Measurements from ENCODE around the gene OAF. TPM values are rescaled to one million over a fixed set of nuclear protein-coding genes. Genes with fewer than 3 reads are reported as not detected.

Gene OAF
- total RNA-seq, 2 donors from 2014 or later, result 1.3 to 3.8 TPM

- Mint-ChIP-seq H3K27me3 (peaks cover 67% of the 10 kb centered on the region), H3K4me3 (no peak overlapping the region), H3K27ac (no peak overlapping the region), H3K36me3 (ENCODE audit: low read depth) (no peaks in the 10 kb centered on the region), H3K4me1 (peaks cover 4% of the 10 kb centered on the region)
- DNase-seq (no peak), ATAC-seq (no peak)
- no peaks in the 10 kb centered on the region for H3K9me3 ChIP-seq (ENCODE audit: control insufficient read depth, low read length, poor library complexity, severe bottlenecking)
Measured at GRCh38 chr11:120255519-120255866, 44.7 kb downstream of the OAF start.

- no peak overlapping the region for H3K4me3 Mint-ChIP-seq
- H3K27me3 Mint-ChIP-seq, result peaks cover 70% of the 10 kb centered on the region
Measured at GRCh38 chr11:120256178-120256577, 45.3 kb downstream of the OAF start.

DNA sequence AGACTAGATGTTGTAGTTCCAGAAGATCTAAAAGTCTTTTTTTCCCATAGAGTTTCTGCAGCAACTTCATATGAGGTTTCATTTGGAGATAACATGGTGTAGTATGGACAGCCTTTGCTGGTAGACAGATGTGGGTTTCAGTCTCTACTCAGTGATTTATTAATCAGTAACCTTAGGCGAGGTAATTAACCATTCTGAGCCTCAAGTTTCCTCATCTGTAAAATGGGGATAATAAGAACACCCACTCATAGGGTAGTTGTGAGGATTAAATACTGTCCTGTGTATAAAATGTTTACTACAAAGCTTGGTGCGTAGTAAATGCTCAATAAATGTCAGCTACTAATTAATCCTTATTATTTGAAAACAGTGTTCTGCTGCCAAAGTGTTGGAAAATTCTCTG, 45.9 kb downstream of the OAF start:
- Mint-ChIP-seq H3K36me3 (ENCODE audit: low read depth) (no peaks in the 10 kb centered on the region), H3K27me3 (peaks cover 74% of the 10 kb centered on the region), H3K27ac (no peak overlapping the region), H3K4me1 (peaks cover 4% of the 10 kb centered on the region), H3K4me3 (no peak overlapping the region)
- ATAC-seq, result no peak
- no peak for DNase-seq
- H3K9me3 ChIP-seq (ENCODE audit: control insufficient read depth, low read length, poor library complexity, severe bottlenecking), result no peaks in the 10 kb centered on the region

More at GRCh38 chr11:120256178-120256577, 45.3 kb downstream of the OAF start:
- Mint-ChIP-seq H3K27ac (no peak overlapping the region), H3K4me1 (peaks cover 4% of the 10 kb centered on the region), H3K36me3 (ENCODE audit: low read depth) (no peaks in the 10 kb centered on the region)
- H3K9me3 ChIP-seq (ENCODE audit: control insufficient read depth, low read length, poor library complexity, severe bottlenecking), result no peaks in the 10 kb centered on the region
- DNase-seq, result no peak
- no peak for ATAC-seq

GRCh38 chr11:120257346-120257745, 46.5 kb downstream of the OAF start:
- Mint-ChIP-seq H3K27ac (no peak overlapping the region), H3K36me3 (ENCODE audit: low read depth) (no peaks in the 10 kb centered on the region), H3K4me1 (peaks cover 4% of the 10 kb centered on the region), H3K27me3 (peaks cover 72% of the 10 kb centered on the region), H3K4me3 (no peak overlapping the region)
- ATAC-seq, result no peak
- no peaks in the 10 kb centered on the region for H3K9me3 ChIP-seq (ENCODE audit: control insufficient read depth, low read length, poor library complexity, severe bottlenecking)
- no peak for DNase-seq

- peaks cover 73% of the 10 kb centered on the region for H3K27me3 Mint-ChIP-seq
- no peak for ATAC-seq
- H3K27ac Mint-ChIP-seq, result no peak overlapping the region
- peaks cover 4% of the 10 kb centered on the region for H3K4me1 Mint-ChIP-seq
- DNase-seq, result no peak
- H3K9me3 ChIP-seq (ENCODE audit: control insufficient read depth, low read length, poor library complexity, severe bottlenecking), result no peaks in the 10 kb centered on the region
- no peak overlapping the region for H3K4me3 Mint-ChIP-seq
- H3K36me3 Mint-ChIP-seq (ENCODE audit: low read depth), result no peaks in the 10 kb centered on the region
Measured at GRCh38 chr11:120258661-120259060, 47.8 kb downstream of the OAF start.

GRCh38 chr11:120259241-120259640, 48.4 kb downstream of the OAF start:
- ATAC-seq (no peak), DNase-seq (no peak)
- no peaks in the 10 kb centered on the region for H3K9me3 ChIP-seq (ENCODE audit: control insufficient read depth, low read length, poor library complexity, severe bottlenecking)
- no peaks in the 10 kb centered on the region for H3K36me3 Mint-ChIP-seq (ENCODE audit: low read depth)
- H3K4me3 Mint-ChIP-seq, result no peak overlapping the region
- H3K27ac Mint-ChIP-seq, result no peak overlapping the region
- H3K27me3 Mint-ChIP-seq, result peaks cover 69% of the 10 kb centered on the region
- H3K4me1 Mint-ChIP-seq, result peaks cover 4% of the 10 kb centered on the region

DNA sequence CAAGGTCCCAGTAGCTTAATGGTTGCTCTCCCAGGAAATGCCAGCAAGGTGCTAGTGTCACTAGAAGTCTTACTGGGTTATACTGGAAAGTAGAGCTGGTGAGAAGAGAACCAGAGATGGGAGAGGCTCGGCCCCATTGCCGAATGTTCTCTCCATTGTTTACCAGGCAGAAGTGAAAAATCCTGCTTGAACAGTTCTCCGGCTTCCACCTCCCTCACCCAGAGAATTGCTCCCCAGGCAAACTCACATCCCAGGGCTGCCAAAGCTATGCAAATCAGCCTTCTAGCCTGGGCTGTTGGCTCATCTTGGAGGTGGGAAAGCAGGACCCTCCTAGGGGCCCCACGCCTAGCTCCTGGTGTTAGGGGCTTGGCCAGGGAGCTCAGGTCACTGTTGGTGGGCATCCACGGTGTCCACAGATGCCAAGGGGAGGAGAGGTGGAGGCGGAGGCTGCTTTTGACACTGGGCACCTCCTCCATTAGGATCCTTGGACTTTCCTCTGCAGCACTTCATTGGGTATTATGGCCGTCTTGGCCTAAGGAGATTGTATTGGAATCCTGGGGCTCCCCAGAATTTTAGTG, 49.2 kb downstream of the OAF start:
- peaks cover 3% of the 10 kb centered on the region for H3K4me1 Mint-ChIP-seq
- H3K36me3 Mint-ChIP-seq (ENCODE audit: low read depth), result no peaks in the 10 kb centered on the region
- peaks cover 67% of the 10 kb centered on the region for H3K27me3 Mint-ChIP-seq
- no peak overlapping the region for H3K27ac Mint-ChIP-seq
- H3K9me3 ChIP-seq (ENCODE audit: control insufficient read depth, low read length, poor library complexity, severe bottlenecking), result no peaks in the 10 kb centered on the region
- no peak overlapping the region for H3K4me3 Mint-ChIP-seq
- no peak for DNase-seq
- no peak for ATAC-seq

- H3K27me3 Mint-ChIP-seq, result peaks cover 67% of the 10 kb centered on the region
- H3K27ac Mint-ChIP-seq, result no peak overlapping the region
- no peaks in the 10 kb centered on the region for H3K36me3 Mint-ChIP-seq (ENCODE audit: low read depth)
- ATAC-seq, result no peak
- DNase-seq, result no peak
- no peaks in the 10 kb centered on the region for H3K4me1 Mint-ChIP-seq
- H3K9me3 ChIP-seq (ENCODE audit: control insufficient read depth, low read length, poor library complexity, severe bottlenecking), result no peaks in the 10 kb centered on the region
- no peak overlapping the region for H3K4me3 Mint-ChIP-seq
Measured at GRCh38 chr11:120260616-120261015, 49.8 kb downstream of the OAF start.

DNA sequence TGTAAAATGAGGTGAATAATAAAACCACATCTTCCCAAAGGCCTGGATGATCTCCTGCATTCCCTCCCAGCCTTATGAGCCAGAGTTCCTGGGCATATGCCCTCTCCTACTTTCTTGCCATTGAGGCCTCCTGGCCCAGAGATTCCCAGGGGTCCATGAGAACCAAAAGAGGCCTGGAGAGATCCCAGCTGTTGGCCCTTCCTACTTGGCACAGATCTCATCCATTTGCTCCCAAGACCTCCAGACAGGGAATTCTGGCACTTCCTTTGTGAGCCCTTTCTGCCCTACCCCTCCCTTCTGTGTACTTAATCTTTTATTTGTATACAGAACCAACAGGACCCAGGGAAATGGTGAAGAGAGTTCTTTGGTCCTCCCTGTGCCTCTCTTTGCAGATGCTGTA, 50.5 kb downstream of the OAF start:
- H3K9me3 ChIP-seq (ENCODE audit: control insufficient read depth, low read length, poor library complexity, severe bottlenecking), result no peaks in the 10 kb centered on the region
- Mint-ChIP-seq H3K27ac (no peak overlapping the region), H3K27me3 (peaks cover 67% of the 10 kb centered on the region), H3K4me1 (no peaks in the 10 kb centered on the region), H3K4me3 (no peak overlapping the region), H3K36me3 (ENCODE audit: low read depth) (peaks cover 3% of the 10 kb centered on the region)
- no peak for ATAC-seq
- no peak for DNase-seq

DNA sequence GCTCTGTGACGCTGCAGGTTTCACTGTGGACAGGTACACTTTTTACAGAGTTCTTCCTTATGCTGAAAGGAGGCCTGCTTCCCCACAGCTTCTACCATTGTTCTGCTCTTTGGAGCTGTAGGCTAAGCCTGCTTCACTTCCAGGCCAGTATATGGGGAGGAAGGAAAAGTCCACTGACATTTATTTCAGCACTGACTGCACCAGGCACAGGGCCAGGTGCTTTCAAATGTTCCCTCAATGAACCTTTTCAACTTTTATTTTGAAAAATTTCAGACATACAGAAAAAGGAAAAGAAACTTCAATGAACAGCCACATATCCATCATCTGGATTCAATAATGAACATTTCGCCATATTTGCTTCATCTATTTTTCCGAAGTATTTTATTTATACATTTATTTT, 51.1 kb downstream of the OAF start:
- no peak overlapping the region for H3K4me3 Mint-ChIP-seq
- peaks cover 67% of the 10 kb centered on the region for H3K27me3 Mint-ChIP-seq
- DNase-seq (no peak), ATAC-seq (no peak)
- H3K27ac Mint-ChIP-seq, result no peak overlapping the region
- H3K9me3 ChIP-seq (ENCODE audit: control insufficient read depth, low read length, poor library complexity, severe bottlenecking), result no peaks in the 10 kb centered on the region
- peaks cover 3% of the 10 kb centered on the region for H3K36me3 Mint-ChIP-seq (ENCODE audit: low read depth)
- H3K4me1 Mint-ChIP-seq, result no peaks in the 10 kb centered on the region

DNA sequence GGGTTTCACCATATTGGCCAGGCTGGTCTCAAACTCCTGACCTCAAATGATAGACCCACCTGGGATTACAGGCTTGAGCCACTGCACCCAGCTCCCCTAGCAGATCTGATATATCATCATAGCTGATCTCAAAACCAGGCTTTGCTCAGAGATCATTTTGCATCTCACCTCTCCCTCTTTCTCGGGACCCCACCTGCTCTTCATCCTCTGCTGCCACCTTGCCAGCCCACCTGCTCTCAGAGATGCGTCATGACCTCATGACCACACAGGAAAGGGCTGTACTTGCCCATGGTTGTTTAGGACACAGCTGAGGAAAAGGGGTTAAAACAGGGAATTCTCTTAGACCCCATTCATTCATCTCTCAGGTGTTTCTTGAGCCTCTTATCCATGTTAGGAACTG, 56.5 kb downstream of the OAF start:
- Mint-ChIP-seq H3K27ac (no peak overlapping the region), H3K27me3 (peaks cover 69% of the 10 kb centered on the region), H3K4me3 (no peak overlapping the region), H3K36me3 (ENCODE audit: low read depth) (peaks cover 3% of the 10 kb centered on the region), H3K4me1 (no peaks in the 10 kb centered on the region)
- no peaks in the 10 kb centered on the region for H3K9me3 ChIP-seq (ENCODE audit: control insufficient read depth, low read length, poor library complexity, severe bottlenecking)
- ATAC-seq, result no peak
- DNase-seq, result no peak

DNA sequence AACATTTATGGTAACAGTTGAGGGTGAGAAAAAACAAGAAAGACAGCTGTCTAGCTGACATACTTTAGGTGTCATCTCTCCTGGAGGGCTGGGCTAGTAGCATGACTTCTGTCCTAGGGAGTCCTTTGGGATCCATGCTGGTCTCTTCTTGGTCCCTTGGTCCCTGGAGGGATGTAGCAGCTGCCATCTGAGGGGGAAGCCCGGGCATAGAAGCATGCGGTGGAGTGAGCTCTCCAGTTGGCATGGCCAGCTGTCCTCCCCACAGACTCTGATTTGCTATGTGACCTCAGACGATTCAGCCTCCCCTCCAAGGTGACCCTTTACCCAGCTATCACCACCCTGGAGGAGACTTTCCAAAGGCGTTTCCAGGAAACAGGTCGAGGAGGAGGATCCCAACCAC, 57.9 kb downstream of the OAF start:
- Mint-ChIP-seq H3K27me3 (peaks cover 62% of the 10 kb centered on the region), H3K27ac (no peak overlapping the region), H3K4me1 (peaks cover 4% of the 10 kb centered on the region), H3K4me3 (no peak overlapping the region), H3K36me3 (ENCODE audit: low read depth) (peaks cover 3% of the 10 kb centered on the region)
- no peak for DNase-seq
- ATAC-seq, result no peak
- H3K9me3 ChIP-seq (ENCODE audit: control insufficient read depth, low read length, poor library complexity, severe bottlenecking), result no peaks in the 10 kb centered on the region

DNA sequence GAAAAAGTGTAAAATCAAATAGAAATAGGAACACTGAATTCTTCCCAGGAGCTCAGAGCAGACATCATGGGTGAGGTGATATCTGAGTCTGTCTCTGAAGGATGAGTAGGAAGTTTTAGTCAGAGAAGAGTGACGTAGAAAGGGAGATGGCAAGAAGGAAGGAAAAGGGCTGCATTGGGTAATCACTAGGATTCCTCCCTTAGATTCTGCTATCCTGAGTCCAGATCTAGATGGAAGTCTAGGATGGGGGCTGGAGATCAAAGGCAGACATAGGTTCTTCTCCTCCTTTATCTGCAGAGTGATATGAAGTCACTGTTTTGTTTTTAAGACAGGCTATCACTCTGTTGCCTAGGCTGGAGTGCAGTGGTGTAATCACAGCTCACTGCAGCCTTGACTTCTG, 59.6 kb downstream of the OAF start:
- peaks cover 4% of the 10 kb centered on the region for H3K4me1 Mint-ChIP-seq
- H3K27me3 Mint-ChIP-seq, result peaks cover 53% of the 10 kb centered on the region
- no peak for DNase-seq
- H3K4me3 Mint-ChIP-seq, result no peak overlapping the region
- H3K9me3 ChIP-seq (ENCODE audit: control insufficient read depth, low read length, poor library complexity, severe bottlenecking), result no peaks in the 10 kb centered on the region
- ATAC-seq, result no peak
- no peak overlapping the region for H3K27ac Mint-ChIP-seq
- peaks cover 3% of the 10 kb centered on the region for H3K36me3 Mint-ChIP-seq (ENCODE audit: low read depth)

DNA sequence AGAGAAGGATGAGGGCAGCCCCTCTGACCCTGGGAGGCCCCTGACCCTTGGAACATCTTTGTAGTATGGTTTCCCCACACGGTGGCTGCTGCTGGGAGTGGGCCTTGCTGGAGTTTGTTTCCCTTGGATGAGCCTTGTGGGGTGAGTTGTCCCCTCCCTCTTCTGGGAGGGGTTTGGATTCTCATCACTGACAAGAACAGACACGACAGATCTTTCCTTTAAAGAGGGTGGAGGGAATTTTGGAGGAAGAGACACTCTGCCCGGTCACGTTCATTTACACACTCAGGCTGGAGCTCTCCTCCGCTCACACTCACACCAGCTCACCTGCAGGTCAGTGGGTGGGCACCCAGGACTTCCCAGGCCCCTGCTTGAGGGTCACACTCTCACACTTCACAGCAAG, 60.8 kb downstream of the OAF start:
- Mint-ChIP-seq H3K27me3 (peaks cover 47% of the 10 kb centered on the region), H3K4me3 (no peak overlapping the region), H3K36me3 (ENCODE audit: low read depth) (no peaks in the 10 kb centered on the region), H3K4me1 (peaks cover 4% of the 10 kb centered on the region), H3K27ac (no peak overlapping the region)
- no peak for ATAC-seq
- H3K9me3 ChIP-seq (ENCODE audit: control insufficient read depth, low read length, poor library complexity, severe bottlenecking), result no peaks in the 10 kb centered on the region
- DNase-seq, result no peak
